HEK293T (cell line): ENCODE data around the gene CCDC127.

Source experiments
- ARNT ChIP-seq: fragments of 450-650 bp; IDR thresholded peaks from 2 replicates; pipeline ENCODE4 v1.6.1; 2017; ENCODE audit warnings: mild to moderate bottlenecking
- BHLHE40 ChIP-seq: fragments of 450-650 bp; IDR thresholded peaks from 2 replicates; pipeline ENCODE4 v1.6.1; 2016; ENCODE audit warnings: mild to moderate bottlenecking, moderate library complexity, borderline replicate concordance
- CTBP1 ChIP-seq: fragments of 450-650 bp; IDR thresholded peaks from 2 replicates; pipeline ENCODE4 v1.6.1; 2016; ENCODE audit warnings: borderline replicate concordance
- FOXA1 ChIP-seq: fragments of 450-650 bp; IDR thresholded peaks from 2 replicates; pipeline ENCODE4 v1.6.1; 2016; ENCODE audit warnings: mild to moderate bottlenecking
- FOXK2 ChIP-seq: fragments of 450-650 bp; IDR thresholded peaks from 2 replicates; pipeline ENCODE4 v1.6.1; 2016; ENCODE audit warnings: mild to moderate bottlenecking
- FOXM1 ChIP-seq: fragments of 450-650 bp; IDR thresholded peaks from 2 replicates; pipeline ENCODE4 v1.6.1; 2017; ENCODE audit warnings: mild to moderate bottlenecking, borderline replicate concordance
- HDGF ChIP-seq: fragments of 450-650 bp; IDR thresholded peaks from 2 replicates; pipeline ENCODE4 v1.6.1; 2017; ENCODE audit warnings: antibody characterized with exemption, borderline replicate concordance
- L3MBTL2 ChIP-seq: fragments of 450-650 bp; conservative IDR thresholded peaks from 2 replicates; pipeline ENCODE4 v1.6.1; 2016; ENCODE audit warnings: mild to moderate bottlenecking
- LEF1 ChIP-seq: fragments of 450-650 bp; IDR thresholded peaks from 2 replicates; pipeline ENCODE4 v1.6.1; 2017; ENCODE audit warnings: mild to moderate bottlenecking, borderline replicate concordance
- SP1 ChIP-seq: fragments of 450-650 bp; IDR thresholded peaks from 2 replicates; pipeline ENCODE4 v1.6.1; 2017
- SUZ12 ChIP-seq: fragments of 450-650 bp; IDR thresholded peaks from 2 replicates; pipeline ENCODE4 v1.6.1; 2016; ENCODE audit warnings: mild to moderate bottlenecking
- ZNF384 ChIP-seq: fragments of 450-650 bp; IDR thresholded peaks from 2 replicates; pipeline ENCODE4 v1.6.1; 2016
- TF ChIP-seq, protein P1 (sequence below): fragments of 450-650 bp; IDR thresholded peaks from 2 replicates; pipeline ENCODE4 v1.6.1; 2016

DNA sequence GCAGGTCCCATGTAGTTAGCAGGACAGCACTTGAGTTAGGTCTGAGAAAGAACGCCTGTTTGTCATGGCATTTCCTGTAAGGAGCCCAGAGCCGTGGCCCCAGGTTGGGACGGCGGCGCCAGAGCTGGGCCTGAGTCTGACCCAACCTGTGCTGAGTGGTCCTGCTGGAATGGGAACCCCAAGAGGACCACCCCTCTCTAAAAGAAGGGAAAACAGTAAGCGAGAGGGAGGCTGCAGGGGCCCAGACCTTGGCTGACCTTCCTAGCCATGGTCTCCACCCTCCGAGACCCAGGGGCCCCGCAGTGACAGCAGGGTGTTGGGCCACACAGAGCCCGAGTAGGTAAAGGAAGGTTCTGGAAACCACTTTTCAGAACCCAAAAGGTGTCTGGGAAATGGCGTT, 28.5 kb downstream of the CCDC127 start:
- TF ChIP-seq LEF1 (no peak), FOXK2 (no peak), FOXA1 (no peak), SP1 (no peak), ZNF384 (no peak), FOXM1 (no peak), HDGF (no peak), BHLHE40 (no peak), SUZ12 (no peak), CTBP1 (no peak), L3MBTL2 (no peak), ARNT (no peak)
- TF ChIP-seq, protein P1, sequence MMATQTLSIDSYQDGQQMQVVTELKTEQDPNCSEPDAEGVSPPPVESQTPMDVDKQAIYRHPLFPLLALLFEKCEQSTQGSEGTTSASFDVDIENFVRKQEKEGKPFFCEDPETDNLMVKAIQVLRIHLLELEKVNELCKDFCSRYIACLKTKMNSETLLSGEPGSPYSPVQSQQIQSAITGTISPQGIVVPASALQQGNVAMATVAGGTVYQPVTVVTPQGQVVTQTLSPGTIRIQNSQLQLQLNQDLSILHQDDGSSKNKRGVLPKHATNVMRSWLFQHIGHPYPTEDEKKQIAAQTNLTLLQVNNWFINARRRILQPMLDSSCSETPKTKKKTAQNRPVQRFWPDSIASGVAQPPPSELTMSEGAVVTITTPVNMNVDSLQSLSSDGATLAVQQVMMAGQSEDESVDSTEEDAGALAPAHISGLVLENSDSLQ = no peak
